GM18520 (cell line): Measurements from ENCODE around the gene FAM210A.
"Not testable (repeated sequence)": the region's sequence is repeated elsewhere in the genome, so short reads cannot be mapped to it uniquely, and the experiment has no call there.

Source experiments
- ATAC-seq: cut with Tn5 transposase; IDR thresholded peaks from one replicate; pipeline ENCODE4 v1.9.1; 2021; ENCODE audit not compliant: unreplicated experiment

FAM210A gene

DNA sequence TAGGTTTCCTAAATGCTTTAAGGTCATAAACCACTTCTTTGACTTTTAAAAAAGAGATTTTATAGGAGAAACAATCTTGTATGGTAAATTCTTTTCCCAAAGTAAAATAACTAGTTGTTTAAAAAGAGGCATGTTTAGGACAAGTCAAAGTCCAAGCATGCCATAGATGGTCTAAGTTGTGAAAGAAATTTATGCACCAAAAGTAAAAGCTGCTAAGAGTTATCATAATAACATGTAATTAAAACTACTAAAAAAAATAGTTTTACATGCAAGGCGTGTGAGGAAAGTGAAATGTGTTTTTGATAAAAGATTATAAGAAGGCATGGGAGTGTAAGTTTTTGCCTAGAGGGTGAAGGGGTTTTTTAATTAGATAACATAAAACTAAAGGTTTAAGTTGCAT is 22.5 kb downstream of the FAM210A start:
- no peak for ATAC-seq

DNA sequence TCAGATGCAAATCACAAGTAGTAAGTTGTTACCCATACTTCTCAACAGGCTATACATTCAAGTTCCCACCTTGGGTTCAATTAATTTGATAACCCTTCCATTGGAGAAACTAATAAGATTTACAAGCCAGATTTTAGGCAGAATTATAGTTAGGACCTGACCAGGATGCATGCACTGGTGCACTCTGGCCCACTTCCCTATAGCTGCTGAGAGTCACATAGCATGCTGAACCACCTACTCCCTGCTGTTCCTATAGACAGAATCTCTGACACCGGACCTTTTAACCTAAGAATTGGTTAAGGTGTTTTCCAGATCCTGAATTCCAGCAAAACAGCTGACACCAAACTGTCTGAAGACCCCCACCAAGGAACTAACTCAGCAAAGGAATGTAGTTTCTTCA is 26.2 kb downstream of the FAM210A start:
- no peak for ATAC-seq

DNA sequence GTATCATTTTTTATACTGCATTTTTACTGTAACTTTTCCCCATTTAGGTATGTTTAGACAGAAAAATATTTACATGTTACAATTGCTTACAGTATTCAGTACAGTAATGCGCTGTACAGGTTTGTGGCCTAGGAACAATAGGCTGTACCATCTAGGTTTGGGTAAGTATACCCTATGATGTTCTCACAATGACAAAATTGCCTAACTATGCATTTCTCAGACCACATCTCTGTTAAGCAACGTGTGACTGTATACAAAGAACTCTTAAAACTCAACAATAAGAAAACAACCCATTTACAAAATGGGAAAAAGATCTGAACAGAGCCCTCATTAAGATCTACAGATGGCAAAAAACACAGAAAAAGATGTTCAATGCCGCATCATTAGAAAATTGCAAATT is 29.4 kb downstream of the FAM210A start:
- no peak for ATAC-seq

- not testable (repeated sequence) for ATAC-seq
Observed at GRCh38 chr18:13695337-13695736, 31.0 kb downstream of the FAM210A start.

DNA sequence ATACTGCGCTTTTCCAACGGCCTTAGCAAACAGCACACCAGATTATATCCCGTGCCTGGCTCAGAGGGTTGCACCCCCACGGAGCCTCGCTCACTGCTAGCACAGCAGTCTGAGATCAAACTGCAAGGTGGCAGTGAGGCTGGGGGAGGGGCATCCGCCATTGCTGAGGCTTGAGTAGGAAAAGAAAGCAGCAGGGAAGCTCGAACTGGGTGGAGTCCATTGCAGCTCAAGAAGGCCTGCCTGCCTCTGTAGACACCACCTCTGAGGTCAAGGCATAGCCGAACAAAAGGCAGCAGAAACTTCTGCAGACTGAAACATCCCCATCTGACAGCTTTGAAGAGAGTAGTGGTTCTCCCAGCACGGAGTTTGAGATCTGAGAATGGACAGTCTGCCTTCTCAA is 36.3 kb downstream of the FAM210A start:
- not testable (repeated sequence) for ATAC-seq

DNA sequence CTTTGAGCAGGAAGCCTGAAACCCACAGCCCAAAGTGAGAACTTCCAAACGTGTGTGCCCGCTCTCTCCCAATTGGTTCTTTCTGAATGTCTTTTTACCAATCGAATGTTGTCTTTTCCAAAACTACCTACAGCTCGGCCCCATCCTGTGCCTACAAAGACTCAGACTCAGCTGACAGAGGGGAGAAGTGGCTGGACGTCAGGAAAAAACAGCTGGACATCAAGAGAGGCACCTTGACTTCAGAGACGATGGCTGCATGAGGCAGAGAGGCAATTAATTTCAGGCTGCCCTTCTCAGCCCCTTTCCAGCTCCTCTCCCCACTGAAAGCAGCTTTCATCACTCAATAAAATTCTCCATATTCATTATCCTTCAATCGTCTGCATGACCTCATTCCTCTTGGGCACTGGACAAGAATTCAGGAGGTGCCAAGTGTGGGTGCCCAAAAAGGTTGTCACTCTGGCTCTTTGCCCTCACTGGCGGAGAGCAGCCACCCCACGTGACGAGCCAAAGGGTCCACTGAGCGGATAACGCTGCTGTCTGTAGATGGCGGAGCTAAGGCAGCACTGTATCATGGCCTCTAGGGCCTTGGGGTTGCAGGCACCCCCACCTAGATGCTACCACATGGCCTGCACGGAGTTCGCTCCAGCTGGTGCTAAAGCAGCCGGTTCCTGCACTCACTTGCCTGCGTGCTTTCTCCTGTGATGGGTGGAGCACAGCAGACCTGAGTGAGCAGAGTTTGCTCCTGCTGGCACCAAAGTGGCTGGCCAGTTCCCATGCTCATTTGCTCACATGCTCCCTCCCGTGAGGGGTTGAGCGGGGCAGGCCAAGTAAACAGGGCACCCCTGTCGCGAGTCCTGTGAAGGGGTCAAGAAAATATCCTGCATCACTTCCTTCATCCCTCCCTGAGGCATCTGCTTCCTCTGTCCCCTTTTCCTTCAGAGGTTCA is 37.9 kb downstream of the FAM210A start:
- ATAC-seq = no peak

GRCh38 chr18:13684546-13684945 is 41.8 kb downstream of the FAM210A start:
- ATAC-seq = no peak

GRCh38 chr18:13681701-13682100 is 44.7 kb downstream of the FAM210A start:
- ATAC-seq = no peak

DNA sequence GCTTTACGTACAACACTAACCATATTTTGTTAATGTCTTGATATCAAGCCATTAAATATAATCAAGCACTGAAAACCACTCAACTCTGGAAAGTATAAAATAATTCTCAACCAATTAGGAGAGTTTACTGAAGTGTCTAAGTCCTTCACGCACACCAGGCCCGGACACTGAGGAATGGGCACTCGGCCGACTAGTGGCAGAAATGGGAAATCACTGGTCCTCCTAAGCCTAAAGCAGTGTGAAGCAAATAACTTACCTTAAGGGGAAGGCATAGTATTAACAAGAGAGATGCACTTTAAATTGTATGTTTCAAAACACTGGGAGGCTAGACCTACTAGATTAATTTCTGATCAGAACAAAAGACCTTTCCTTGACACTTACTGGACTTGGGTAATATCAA is 45.7 kb downstream of the FAM210A start:
- ATAC-seq = no peak

GRCh38 chr18:13677350-13677749 is 49.0 kb downstream of the FAM210A start:
- not testable (repeated sequence) for ATAC-seq

DNA sequence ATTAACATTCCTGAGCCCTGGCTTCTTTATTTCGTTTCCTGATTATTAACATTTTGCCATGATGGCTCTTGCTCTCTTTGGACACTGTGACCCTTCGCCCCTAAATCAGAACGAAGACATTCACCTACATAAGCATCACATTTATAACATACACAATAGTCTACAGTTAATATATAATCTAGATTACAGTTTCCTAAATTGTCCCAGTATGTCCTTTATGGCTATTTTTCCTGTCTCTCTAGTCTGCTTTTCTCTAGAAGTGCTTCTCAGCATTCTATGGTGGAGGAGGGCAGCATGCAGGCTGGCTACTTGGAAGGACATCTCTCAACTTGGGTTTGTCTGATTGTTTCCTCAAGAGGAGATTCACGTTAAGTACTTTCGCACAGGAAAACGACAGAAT is 49.9 kb downstream of the FAM210A start:
- ATAC-seq = no peak

DNA sequence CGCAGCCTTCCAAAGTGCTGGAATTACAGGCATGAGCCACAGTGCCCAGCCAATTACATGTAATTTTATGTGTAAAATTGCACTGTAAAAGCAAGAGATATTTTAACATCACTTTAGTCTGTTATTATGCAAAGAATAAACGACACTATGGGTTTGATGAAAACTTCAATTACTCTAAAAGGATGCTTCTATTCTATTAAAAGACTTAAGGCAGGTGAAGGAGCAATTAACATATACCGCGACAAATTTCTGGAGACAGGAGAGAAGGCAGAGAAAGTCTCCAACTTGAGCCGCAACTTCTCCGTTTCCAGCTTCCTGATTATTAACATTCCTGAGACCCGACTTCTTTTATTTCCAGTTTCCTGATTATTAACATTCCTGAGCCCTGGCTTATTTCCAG is 53.7 kb downstream of the FAM210A start:
- ATAC-seq = no peak

DNA sequence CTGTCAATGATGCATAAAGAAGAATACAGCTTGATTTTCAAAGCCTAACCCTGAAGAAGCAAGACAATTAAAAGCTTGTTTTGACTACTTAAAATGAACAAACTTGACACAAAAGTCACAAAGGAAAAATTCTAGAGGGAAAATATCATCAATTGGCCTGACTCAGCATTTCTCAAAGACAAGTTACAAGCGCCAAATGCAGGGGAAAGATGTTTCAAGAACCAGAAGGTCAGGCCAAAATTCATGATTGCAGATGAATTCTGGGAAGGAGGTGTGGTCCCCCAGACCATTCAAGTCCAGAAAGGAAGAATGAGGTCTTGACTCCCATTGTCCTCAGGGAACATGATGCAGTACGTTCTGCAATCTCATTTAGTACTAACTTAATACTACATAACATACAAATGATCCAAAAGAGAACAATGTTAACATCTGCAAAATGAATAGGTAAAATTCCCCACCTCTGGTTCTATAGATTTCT is 64.5 kb downstream of the FAM210A start:
- no peak for ATAC-seq

- ATAC-seq = no peak
Observed at GRCh38 chr18:13661051-13661778, 65.1 kb downstream of the FAM210A start.

DNA sequence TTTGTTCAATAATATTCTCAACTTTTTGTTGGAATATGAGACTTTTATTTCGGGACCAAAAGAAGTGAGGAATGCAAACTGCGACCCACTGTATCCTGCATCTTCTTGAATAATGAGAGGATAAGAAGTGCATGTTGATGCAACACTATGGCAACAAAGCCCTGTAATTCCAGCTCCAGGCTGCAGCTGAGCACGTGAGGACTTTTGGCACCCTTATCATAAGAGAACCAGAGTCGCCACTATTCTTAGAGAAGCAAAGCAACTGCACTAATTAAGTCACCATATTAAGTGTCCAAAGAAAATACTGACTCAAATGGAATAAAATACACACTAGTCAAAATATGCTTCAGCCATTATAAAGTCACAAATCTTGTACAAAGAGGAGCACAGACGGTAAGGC is 65.8 kb downstream of the FAM210A start:
- ATAC-seq = no peak

DNA sequence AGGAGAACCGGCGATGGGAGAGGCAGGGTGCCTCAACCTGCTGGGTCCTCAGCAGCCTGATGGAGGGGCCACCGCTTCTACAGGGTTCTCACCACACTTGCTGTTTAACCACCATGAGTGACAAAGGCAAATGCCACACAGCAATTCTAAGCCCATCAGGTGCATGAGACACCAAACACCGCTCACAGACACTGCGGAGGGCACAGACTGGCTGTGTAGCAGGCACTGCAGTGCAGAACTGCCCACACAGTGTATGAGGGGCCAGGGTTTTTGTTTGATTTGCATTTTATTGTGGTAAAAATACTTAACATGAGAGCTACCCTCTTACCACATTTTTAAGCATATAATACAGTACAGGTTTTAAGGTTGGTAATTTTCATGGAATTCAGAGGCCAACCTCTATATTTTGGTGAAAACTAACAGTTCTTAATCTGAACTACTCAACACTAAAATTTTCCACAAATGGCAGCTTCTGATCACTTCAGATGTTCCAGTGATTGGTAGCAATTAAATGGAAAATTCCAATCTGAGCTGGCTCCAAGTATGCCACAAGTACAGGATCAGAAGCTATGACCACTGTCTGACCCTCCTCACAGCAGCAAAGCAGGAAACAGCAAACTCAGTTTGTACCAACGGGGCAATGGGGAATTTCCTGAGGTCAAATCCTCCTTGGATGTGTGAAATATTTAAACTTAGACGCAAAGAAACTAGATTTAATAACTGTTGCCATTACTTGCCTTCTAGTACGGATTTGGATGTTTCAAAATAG is 67.7 kb downstream of the FAM210A start:
- ATAC-seq = no peak

GRCh38 chr18:13657974-13658373 is 68.4 kb downstream of the FAM210A start:
- no peak for ATAC-seq

- ATAC-seq = no peak
Observed at GRCh38 chr18:13653746-13654433, 72.5 kb downstream of the FAM210A start.

- ATAC-seq = no peak
Observed at GRCh38 chr18:13649397-13650390, 76.7 kb downstream of the FAM210A start.
